K562 (cell line): ENCODE data around the gene GEMIN5. TPM values are rescaled to one million over a fixed set of nuclear protein-coding genes. Genes with fewer than 3 reads are reported as not detected.

Experiments
- ARNT ChIP-seq, 2 experiments: fragments of 450-650 bp; IDR thresholded peaks; 2 replicates each; pipeline ENCODE4 v1.6.1; 2016; ENCODE audit warnings: mild to moderate bottlenecking in 1 of 2
- BCL6 ChIP-seq: fragments of 250-450 bp; sonication (Bioruptor Pico); IDR thresholded peaks from 2 replicates; pipeline ENCODE4 v1.4.0; 2020
- C11orf30 ChIP-seq: fragments of 450-650 bp; IDR thresholded peaks from 2 replicates; pipeline ENCODE4 v1.6.1; 2016; ENCODE audit warnings: low read depth, mild to moderate bottlenecking
- CBX2 ChIP-seq: fragments of 200-600 bp; sonication (generic); IDR thresholded peaks from one replicate; pipeline ENCODE4 v1.6.1; 2012; ENCODE audit warnings: mild to moderate bottlenecking, low read length, inconsistent platforms; ENCODE audit not compliant: insufficient read depth, poor library complexity, severe bottlenecking
- ETV6 ChIP-seq, 3 experiments: fragments of 150-350 bp in 1 of 3; sonication (generic) in 1 of 3; formaldehyde crosslinking in 1 of 3; IDR thresholded peaks; 2 replicates each; pipeline versions ENCODE4 v1.6.1 to v1.8.0; 2014 to 2022; ENCODE audit warnings: borderline replicate concordance in 2 of 3, low read depth in 2 of 3, antibody characterized with exemption in 1 of 3, low read length in 1 of 3, mild to moderate bottlenecking in 1 of 3, missing genetic modification reagents in 1 of 3
- FOSL1 ChIP-seq: fragments of 200-800 bp; sonication (Bioruptor generic); conservative IDR thresholded peaks from 2 replicates; pipeline ENCODE4 v1.6.1; 2016; ENCODE audit warnings: missing genetic modification characterization, missing compliant biosample characterization
- KDM4B ChIP-seq, 2 experiments: fragments of 450-650 bp in 1 of 2; sonication (generic) in 1 of 2; IDR thresholded peaks; 2 replicates each; pipeline ENCODE4 v1.6.1; 2016 to 2017; ENCODE audit warnings: borderline replicate concordance in 2 of 2, antibody characterized with exemption in 1 of 2, low read depth in 1 of 2, mild to moderate bottlenecking in 1 of 2
- KDM5B ChIP-seq: fragments of 200-600 bp; sonication (generic); IDR thresholded peaks from 2 replicates; pipeline ENCODE4 v1.6.1; 2012; ENCODE audit warnings: low read depth, mild to moderate bottlenecking, moderate library complexity, low read length, control low read depth, inconsistent platforms; ENCODE audit not compliant: insufficient replicate concordance
- KLF6 ChIP-seq: fragments of 250-450 bp; sonication (Bioruptor Pico); IDR thresholded peaks from 2 replicates; pipeline ENCODE4 v1.4.0; 2020; ENCODE audit warnings: mild to moderate bottlenecking, moderate library complexity, borderline replicate concordance
- MCM2 ChIP-seq: fragments of 450-650 bp; IDR thresholded peaks from 2 replicates; pipeline ENCODE4 v1.6.1; 2017; ENCODE audit warnings: low read depth, mild to moderate bottlenecking
- MYBL2 ChIP-seq, 2 experiments: fragments of 450-650 bp in 1 of 2; sonication (generic) in 1 of 2; formaldehyde crosslinking in 1 of 2; IDR thresholded peaks; 2 replicates each; pipeline versions ENCODE4 v1.6.1 to v1.8.1; 2017 to 2022; ENCODE audit warnings: borderline replicate concordance in 1 of 2, inconsistent platforms in 1 of 2, low read depth in 1 of 2, mild to moderate bottlenecking in 1 of 2, missing genetic modification reagents in 1 of 2, moderate library complexity in 1 of 2
- NELFE ChIP-seq: IDR thresholded peaks from 2 replicates; pipeline ENCODE4 v1.6.1; 2011; ENCODE audit warnings: mild to moderate bottlenecking; ENCODE audit not compliant: insufficient read depth, insufficient read length
- NR4A1 ChIP-seq, 2 experiments: fragments of 250-450 bp in 1 of 2; fragments of 450-650 bp in 1 of 2; sonication (Bioruptor Pico) in 1 of 2; IDR thresholded peaks; 2 replicates each; pipeline versions ENCODE4 v1.4.0 to v1.6.1; 2016 to 2020; ENCODE audit warnings: mild to moderate bottlenecking in 2 of 2, missing compliant biosample characterization in 1 of 2, missing genetic modification characterization in 1 of 2, moderate library complexity in 1 of 2
- RBM17 ChIP-seq: fragments of 200-400 bp; formaldehyde crosslinking; IDR thresholded peaks from 2 replicates; pipeline ENCODE4 v1.6.1; 2017; ENCODE audit warnings: low read depth, mild to moderate bottlenecking, low read length, borderline replicate concordance
- SAP30 ChIP-seq: fragments of 200-600 bp; sonication (generic); IDR thresholded peaks from 2 replicates; pipeline ENCODE4 v1.6.1; 2012; ENCODE audit warnings: borderline replicate concordance, low read depth, mild to moderate bottlenecking, moderate library complexity, low read length, control low read depth, inconsistent platforms; ENCODE audit not compliant: insufficient read depth, poor library complexity, severe bottlenecking
- SFPQ ChIP-seq: fragments of 200-400 bp; formaldehyde crosslinking; IDR thresholded peaks from 2 replicates; pipeline ENCODE4 v1.6.1; 2017; ENCODE audit warnings: mild to moderate bottlenecking, low read depth, low read length, moderate library complexity
- SMARCB1 ChIP-seq: IDR thresholded peaks from 2 replicates; pipeline ENCODE4 v1.6.1; 2011; ENCODE audit warnings: improper control_type of control experiment, low read depth; ENCODE audit not compliant: insufficient read length
- SMARCC2 ChIP-seq: fragments of 450-650 bp; IDR thresholded peaks from 2 replicates; pipeline ENCODE4 v1.6.1; 2017; ENCODE audit warnings: antibody characterized with exemption, moderate library complexity, mild to moderate bottlenecking, low read depth
- SRSF3 ChIP-seq: fragments of 200-400 bp; formaldehyde crosslinking; IDR thresholded peaks from 2 replicates; pipeline ENCODE4 v1.6.1; 2016; ENCODE audit warnings: mild to moderate bottlenecking, low read length, moderate library complexity; ENCODE audit not compliant: insufficient read depth
- ZNF311 ChIP-seq: fragments of 250-450 bp; sonication (Bioruptor Pico); IDR thresholded peaks from 2 replicates; pipeline ENCODE4 v1.4.0; 2020; ENCODE audit warnings: mild to moderate bottlenecking, moderate library complexity
- polyA plus RNA-seq, 8 experiments: library from polyadenylated mRNA; depleted of rRNA in 4 of 8; stranded (reverse) in 5 of 8; unstranded in 3 of 8; fragments of >200 nt; fragmentation: Nextera tagmentation in 2 of 8; fragmentation: Illumina TruSeq in 1 of 8; extraction: Ambion mirVana in 2 of 8; extraction: Trizol in 1 of 8; gene quantifications; 2 replicates each; pipeline versions ENCODE4 v1.2.1 to v1.2.3, GENCODE V29; 2011 to 2014; ENCODE audit warnings: inconsistent platforms in 1 of 8, missing spikeins in 1 of 8
- total RNA-seq, 7 experiments: library from RNA; depleted of rRNA in 6 of 7; stranded (reverse); fragments of >200 nt in 6 of 7; fragmentation: Illumina TruSeq in 2 of 7; extraction: Trizol in 2 of 7; gene quantifications; 2 replicates each; pipeline versions ENCODE4 v1.2.1 to v1.2.3, GENCODE V29; 2011 to 2021; ENCODE audit warnings: low replicate concordance in 1 of 7
- TF ChIP-seq, protein P1 (sequence below): IDR thresholded peaks from 2 replicates; pipeline ENCODE4 v1.6.1; 2011; ENCODE audit not compliant: insufficient read length; ENCODE audit errors: extremely low read depth
- TF ChIP-seq, protein P2 (sequence below): sonication (generic); formaldehyde crosslinking; IDR thresholded peaks from 2 replicates; pipeline ENCODE4 v1.8.0; 2023; ENCODE audit warnings: mild to moderate bottlenecking, missing genetic modification reagents

The GEMIN5 gene
- total and polyA plus RNA-seq, 9 of the 15 experiments (the other 6 are each of a cell fraction or from before 2014, with no cell fraction given): 10.3 to 48.2 (median 34.7) TPM

- TF ChIP-seq SRSF3 (no peak), SMARCC2 (no peak), NELFE (no peak), RBM17 (no peak), SMARCB1 (no peak), SAP30 (peak; percentile 90), MCM2 (no peak), MYBL2 (IDR thresholded peaks at IDR 0.05; ENCODE audit: low read depth) (no peak), MYBL2 (CRISPR knock-in tag; IDR thresholded peaks at IDR 0.05; ENCODE audit: borderline replicate concordance) (no peak), C11orf30 (no peak), KDM5B (peak; percentile 45), CBX2 (no peak), ETV6 (IDR thresholded peaks at IDR 0.05; ENCODE audit: borderline replicate concordance in 1 of 2, low read depth in 2 of 2, low read length in 1 of 2) (no peak), ETV6 (CRISPR knock-in tag; IDR thresholded peaks at IDR 0.05; ENCODE audit: borderline replicate concordance) (no peak), BCL6 (CRISPR knock-in tag) (no peak), SFPQ (no peak), FOSL1 (tag) (no peak), KDM4B (IDR thresholded peaks at IDR 0.05; ENCODE audit: borderline replicate concordance in 2 of 2, low read depth in 1 of 2) (no peak), ARNT (IDR thresholded peaks at IDR 0.05) (no peak), NR4A1 (CRISPR knock-in tag; IDR thresholded peaks at IDR 0.05) (no peak), NR4A1 (tag; IDR thresholded peaks at IDR 0.05) (no peak), ZNF311 (no peak), KLF6 (CRISPR knock-in tag) (no peak)
- TF ChIP-seq, protein P1, sequence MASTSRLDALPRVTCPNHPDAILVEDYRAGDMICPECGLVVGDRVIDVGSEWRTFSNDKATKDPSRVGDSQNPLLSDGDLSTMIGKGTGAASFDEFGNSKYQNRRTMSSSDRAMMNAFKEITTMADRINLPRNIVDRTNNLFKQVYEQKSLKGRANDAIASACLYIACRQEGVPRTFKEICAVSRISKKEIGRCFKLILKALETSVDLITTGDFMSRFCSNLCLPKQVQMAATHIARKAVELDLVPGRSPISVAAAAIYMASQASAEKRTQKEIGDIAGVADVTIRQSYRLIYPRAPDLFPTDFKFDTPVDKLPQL: no peak
- TF ChIP-seq, protein P2, sequence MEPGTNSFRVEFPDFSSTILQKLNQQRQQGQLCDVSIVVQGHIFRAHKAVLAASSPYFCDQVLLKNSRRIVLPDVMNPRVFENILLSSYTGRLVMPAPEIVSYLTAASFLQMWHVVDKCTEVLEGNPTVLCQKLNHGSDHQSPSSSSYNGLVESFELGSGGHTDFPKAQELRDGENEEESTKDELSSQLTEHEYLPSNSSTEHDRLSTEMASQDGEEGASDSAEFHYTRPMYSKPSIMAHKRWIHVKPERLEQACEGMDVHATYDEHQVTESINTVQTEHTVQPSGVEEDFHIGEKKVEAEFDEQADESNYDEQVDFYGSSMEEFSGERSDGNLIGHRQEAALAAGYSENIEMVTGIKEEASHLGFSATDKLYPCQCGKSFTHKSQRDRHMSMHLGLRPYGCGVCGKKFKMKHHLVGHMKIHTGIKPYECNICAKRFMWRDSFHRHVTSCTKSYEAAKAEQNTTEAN (CRISPR knock-in tag): peak; percentile 1; the same call in 1 of the 2 replicates
Measured at GRCh38 chr5:154937718-154938466, at the start of gene GEMIN5 (continued).
